HFF-Myc (cell line): ENCODE data around the gene GMPR2.

Experiments used
- DNase-seq: peaks from one replicate; pipeline ENCODE4 v3.0.0-alpha.2; 2011; ENCODE audit warnings: low read depth; ENCODE audit errors: extremely low read depth
- H3K4me3 ChIP-seq: replicated peaks from 2 replicates; pipeline ENCODE4 v1.5.1; 2011; ENCODE audit warnings: low read depth, mild to moderate bottlenecking, control low read depth, low read length
- TF ChIP-seq, protein P1 (sequence below): IDR thresholded peaks from 2 replicates; pipeline ENCODE4 v1.5.1; 2012; ENCODE audit warnings: mild to moderate bottlenecking, low read depth, low read length, control low read depth; ENCODE audit errors: missing control alignments

Gene GMPR2

GRCh38 chr14:24255931-24256711 lies 23.4 kb downstream of the GMPR2 start:
- DNase-seq, result no peak
- TF ChIP-seq, protein P1, sequence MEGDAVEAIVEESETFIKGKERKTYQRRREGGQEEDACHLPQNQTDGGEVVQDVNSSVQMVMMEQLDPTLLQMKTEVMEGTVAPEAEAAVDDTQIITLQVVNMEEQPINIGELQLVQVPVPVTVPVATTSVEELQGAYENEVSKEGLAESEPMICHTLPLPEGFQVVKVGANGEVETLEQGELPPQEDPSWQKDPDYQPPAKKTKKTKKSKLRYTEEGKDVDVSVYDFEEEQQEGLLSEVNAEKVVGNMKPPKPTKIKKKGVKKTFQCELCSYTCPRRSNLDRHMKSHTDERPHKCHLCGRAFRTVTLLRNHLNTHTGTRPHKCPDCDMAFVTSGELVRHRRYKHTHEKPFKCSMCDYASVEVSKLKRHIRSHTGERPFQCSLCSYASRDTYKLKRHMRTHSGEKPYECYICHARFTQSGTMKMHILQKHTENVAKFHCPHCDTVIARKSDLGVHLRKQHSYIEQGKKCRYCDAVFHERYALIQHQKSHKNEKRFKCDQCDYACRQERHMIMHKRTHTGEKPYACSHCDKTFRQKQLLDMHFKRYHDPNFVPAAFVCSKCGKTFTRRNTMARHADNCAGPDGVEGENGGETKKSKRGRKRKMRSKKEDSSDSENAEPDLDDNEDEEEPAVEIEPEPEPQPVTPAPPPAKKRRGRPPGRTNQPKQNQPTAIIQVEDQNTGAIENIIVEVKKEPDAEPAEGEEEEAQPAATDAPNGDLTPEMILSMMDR, result no peak
- no peak overlapping the region for H3K4me3 ChIP-seq

GRCh38 chr14:24256960-24257359 lies 24.2 kb downstream of the GMPR2 start:
- TF ChIP-seq, protein P1, result no peak
- no peak overlapping the region for H3K4me3 ChIP-seq
- no peak for DNase-seq

DNA sequence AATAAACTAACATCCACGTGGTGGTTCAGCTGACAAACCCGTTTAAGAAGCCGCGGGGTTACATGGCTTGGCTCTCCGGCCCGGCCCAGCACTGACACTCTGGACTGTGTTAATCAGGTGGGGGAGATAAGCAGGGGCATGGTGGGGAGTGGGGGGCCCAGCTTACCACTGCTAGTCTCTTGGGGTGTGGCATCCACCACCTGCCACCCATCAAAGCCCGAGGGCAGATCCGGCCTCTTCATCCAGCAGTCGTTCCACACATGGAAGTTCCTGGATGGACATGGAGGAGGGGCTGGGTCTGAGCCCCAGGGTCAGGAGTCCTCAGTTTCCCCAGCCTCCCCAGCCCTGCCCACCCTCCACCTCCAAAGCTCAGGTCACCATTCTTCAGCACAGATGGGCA lies 25.4 kb downstream of the GMPR2 start:
- DNase-seq, result no peak
- TF ChIP-seq, protein P1, result no peak

GRCh38 chr14:24258548-24259265 lies 26.0 kb downstream of the GMPR2 start:
- no peak overlapping the region for H3K4me3 ChIP-seq
- DNase-seq, result no peak
- TF ChIP-seq, protein P1, result no peak

More for the DNA sequence above, 25.4 kb downstream of the GMPR2 start:
- H3K4me3 ChIP-seq, result no peak overlapping the region

DNA sequence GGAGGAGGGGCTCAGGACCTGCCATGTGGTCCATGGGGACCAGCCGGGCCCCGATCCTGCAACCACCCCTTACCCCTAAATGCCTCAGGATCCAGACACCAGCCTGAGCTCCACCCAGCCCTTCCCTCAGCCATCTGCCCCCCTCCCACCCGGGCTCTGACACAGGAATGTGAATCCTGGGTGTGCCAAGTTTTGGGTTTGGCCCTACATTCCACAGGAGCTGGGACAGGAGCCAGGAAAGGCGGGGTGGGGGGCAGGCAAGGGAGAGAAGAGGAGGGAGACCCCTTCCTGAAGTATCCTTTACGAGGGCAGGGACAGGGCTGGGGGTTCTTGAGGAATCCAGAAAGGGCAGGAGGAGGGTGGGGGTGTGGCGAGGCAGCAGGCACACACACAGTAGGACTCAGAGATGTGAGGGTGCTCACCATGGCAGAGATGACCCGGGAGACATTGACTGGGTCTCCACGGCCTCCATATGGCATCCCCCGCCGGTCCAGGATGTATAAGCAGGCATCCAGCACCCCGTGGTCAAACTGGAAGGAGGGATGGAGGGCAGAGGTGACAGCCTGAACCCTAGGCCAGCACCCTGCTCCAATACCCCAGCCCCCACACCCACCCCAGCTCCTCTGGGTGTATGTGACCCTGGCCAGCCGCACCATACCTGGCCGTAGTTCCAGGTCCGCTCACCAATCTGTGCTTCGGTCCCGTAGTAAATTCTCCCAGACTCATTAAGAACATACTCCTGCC lies 26.7 kb downstream of the GMPR2 start:
- H3K4me3 ChIP-seq, result no peak overlapping the region
- TF ChIP-seq, protein P1, result no peak
- no peak for DNase-seq

GRCh38 chr14:24260026-24260779 lies 27.5 kb downstream of the GMPR2 start:
- TF ChIP-seq, protein P1, result no peak
- DNase-seq, result no peak

More at GRCh38 chr14:24260026-24260779, 27.5 kb downstream of the GMPR2 start:
- no peak overlapping the region for H3K4me3 ChIP-seq
